Colonic mucosa (tissue), 4 donors: ENCODE data around the gene PRRT2. TPM values are rescaled to one million over a fixed set of nuclear protein-coding genes. Genes with fewer than 3 reads are reported as not detected.

Experiments
- DNase-seq: peaks from one replicate; pipeline ENCODE4 v3.0.0-alpha.2; 2020
- H3K27ac ChIP-seq: fragments of 200-600 bp; one replicate; pipeline ENCODE4 v1.8.0; 2021
- H3K27me3 ChIP-seq: fragments of 200-600 bp; one replicate; pipeline ENCODE4 v1.8.0; 2021
- H3K36me3 ChIP-seq: fragments of 200-600 bp; one replicate; pipeline ENCODE4 v1.8.0; 2021
- H3K4me1 ChIP-seq: fragments of 200-600 bp; one replicate; pipeline ENCODE4 v1.8.0; 2021; ENCODE audit warnings: mild to moderate bottlenecking
- H3K4me3 ChIP-seq: fragments of 200-600 bp; one replicate; pipeline ENCODE4 v1.8.0; 2021
- H3K9ac ChIP-seq, 2 donors: one replicate each; pipeline ENCODE4 v1.7.0; 2013; ENCODE audit warnings: control low read depth in 2 of 2, low read depth in 2 of 2, low read length in 2 of 2
- H3K9me3 ChIP-seq: fragments of 200-600 bp; one replicate; pipeline ENCODE4 v1.8.0; 2021
- intact Hi-C: fragments of 100-400 bp; cut with DNase I; formaldehyde crosslinking; loops from one replicate; pipeline ENCODE4 v1.14.1; 2022
- total RNA-seq, 2 donors: library from RNA; stranded (reverse); fragmentation: NEBNext Ultra II Directional in 1 of 2; extraction: Animal tissue kit (Norgen Biotek cat#: 25700) in 1 of 2; gene quantifications; one replicate each; pipeline ENCODE4 v1.2.1, GENCODE V29; 2021
- TF ChIP-seq, protein P1 (sequence below): fragments of 200-600 bp; IDR thresholded peaks from one replicate; pipeline ENCODE4 v1.8.0; 2022; ENCODE audit warnings: antibody characterized with exemption, mild to moderate bottlenecking
- donor health status: healthy.
- donor health status: DM: no; HTN: no; CAD: no.
- donor health status: DM: no; HTN: no; CAD: no.

Gene PRRT2
- total RNA-seq, 2 donors from 2014 or later = 1.4 to 1.7 TPM

DNA sequence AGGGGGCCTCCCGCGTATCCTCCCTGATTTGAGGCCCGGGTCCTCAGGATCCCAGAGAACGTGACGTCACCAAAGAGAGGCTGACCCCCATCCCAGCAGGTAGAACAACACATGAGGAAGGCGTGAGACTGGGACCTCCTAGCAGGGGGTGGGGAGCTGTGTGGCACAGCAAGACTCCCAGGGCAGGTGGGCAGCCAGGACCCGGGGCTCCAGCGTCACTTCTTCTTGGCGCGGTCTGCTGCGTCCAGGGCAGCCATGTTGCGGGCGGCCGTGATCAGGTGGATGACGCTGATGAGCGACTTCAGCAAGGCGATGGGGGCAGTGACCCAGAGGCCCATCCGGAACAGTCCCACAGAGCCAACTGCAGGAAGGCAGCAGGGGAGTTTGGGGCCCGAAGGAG is 47.0 kb downstream of the PRRT2 start:
- DNase-seq = no peak

DNA sequence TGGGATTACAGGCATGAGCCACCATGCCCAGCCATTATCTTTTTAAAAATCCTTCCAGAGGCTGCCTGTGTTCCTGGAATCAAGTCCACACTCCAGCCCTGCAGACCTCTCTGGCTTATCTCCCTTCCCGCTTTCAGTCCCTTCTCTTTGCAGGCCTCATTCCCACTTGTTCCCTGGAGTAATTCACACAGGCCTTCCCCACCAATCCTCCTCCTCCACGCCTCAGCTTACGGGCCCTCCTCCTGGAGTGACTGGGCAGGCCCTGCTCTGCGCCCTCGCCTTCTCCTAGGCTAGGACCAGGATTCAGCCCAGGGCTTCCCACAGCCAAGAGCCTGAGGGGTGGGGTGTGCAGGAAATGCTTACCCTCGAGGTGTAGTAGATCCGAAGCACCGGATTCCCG is 48.2 kb downstream of the PRRT2 start:
- no peaks in the 10 kb centered on the region for H3K9me3 ChIP-seq
- intact Hi-C loops = loop anchor here (5.0 kb wide), 2 partner anchors 147 to 162 kb away; partner anchors contain the start of gene C16orf92
- no peak overlapping the region for H3K9ac ChIP-seq
- TF ChIP-seq, protein P1, sequence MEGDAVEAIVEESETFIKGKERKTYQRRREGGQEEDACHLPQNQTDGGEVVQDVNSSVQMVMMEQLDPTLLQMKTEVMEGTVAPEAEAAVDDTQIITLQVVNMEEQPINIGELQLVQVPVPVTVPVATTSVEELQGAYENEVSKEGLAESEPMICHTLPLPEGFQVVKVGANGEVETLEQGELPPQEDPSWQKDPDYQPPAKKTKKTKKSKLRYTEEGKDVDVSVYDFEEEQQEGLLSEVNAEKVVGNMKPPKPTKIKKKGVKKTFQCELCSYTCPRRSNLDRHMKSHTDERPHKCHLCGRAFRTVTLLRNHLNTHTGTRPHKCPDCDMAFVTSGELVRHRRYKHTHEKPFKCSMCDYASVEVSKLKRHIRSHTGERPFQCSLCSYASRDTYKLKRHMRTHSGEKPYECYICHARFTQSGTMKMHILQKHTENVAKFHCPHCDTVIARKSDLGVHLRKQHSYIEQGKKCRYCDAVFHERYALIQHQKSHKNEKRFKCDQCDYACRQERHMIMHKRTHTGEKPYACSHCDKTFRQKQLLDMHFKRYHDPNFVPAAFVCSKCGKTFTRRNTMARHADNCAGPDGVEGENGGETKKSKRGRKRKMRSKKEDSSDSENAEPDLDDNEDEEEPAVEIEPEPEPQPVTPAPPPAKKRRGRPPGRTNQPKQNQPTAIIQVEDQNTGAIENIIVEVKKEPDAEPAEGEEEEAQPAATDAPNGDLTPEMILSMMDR = no peak
- H3K36me3 ChIP-seq = no peaks in the 10 kb centered on the region
- H3K27ac ChIP-seq = no peak overlapping the region
- DNase-seq = no peak
- peaks cover 8% of the 10 kb centered on the region for H3K4me1 ChIP-seq
- no peaks in the 10 kb centered on the region for H3K27me3 ChIP-seq
- H3K4me3 ChIP-seq = no peak overlapping the region

More for the DNA sequence above, 47.0 kb downstream of the PRRT2 start:
- intact Hi-C loops = loop anchor here (10.0 kb wide), 1 partner anchor 164 kb away; no protein-coding TSS in a partner anchor
- H3K36me3 ChIP-seq = no peaks in the 10 kb centered on the region
- H3K4me1 ChIP-seq = peaks cover 8% of the 10 kb centered on the region
- no peaks in the 10 kb centered on the region for H3K27me3 ChIP-seq
- H3K9me3 ChIP-seq = no peaks in the 10 kb centered on the region
- no peak overlapping the region for H3K4me3 ChIP-seq
- TF ChIP-seq, protein P1 = no peak
- no peak overlapping the region for H3K27ac ChIP-seq
- H3K9ac ChIP-seq = no peak overlapping the region

DNA sequence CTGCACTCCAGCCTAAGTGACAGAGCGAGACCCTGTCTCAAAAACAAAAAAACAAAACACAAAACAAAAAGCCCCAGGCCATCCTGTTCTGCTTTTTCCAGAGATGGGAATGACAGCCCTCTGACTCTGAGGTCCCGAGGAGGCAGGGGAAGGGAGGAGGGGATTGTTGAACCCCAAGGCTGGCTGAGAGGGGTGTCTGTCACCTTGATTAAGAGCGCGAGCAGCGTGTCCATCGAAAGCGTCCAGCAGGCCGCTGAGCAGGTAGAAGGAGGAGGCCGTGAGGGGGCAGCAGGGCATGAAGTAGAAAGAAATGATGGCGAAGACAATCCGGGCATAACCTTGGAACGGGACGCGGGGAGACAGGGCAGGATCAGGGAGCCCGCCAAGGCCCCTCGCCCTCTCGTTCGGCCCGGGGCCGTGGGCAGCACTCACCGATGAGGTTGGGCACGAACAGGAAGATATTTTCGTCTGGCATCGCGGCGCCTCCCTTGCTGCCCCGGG is 50.4 kb downstream of the PRRT2 start:
- peak overlapping the region; percentile 84 to 86 for H3K9ac ChIP-seq
- DNase-seq = peak; percentile 39
- no peaks in the 10 kb centered on the region for H3K9me3 ChIP-seq
- no peaks in the 10 kb centered on the region for H3K36me3 ChIP-seq
- H3K27ac ChIP-seq = peak overlapping the region; percentile 86
- no peaks in the 10 kb centered on the region for H3K27me3 ChIP-seq
- H3K4me1 ChIP-seq = peaks cover 8% of the 10 kb centered on the region
- intact Hi-C loops = loop anchor here (5.0 kb wide), 2 partner anchors 145 to 160 kb away; partner anchors contain the start of gene C16orf92
- TF ChIP-seq, protein P1 = no peak
- peak overlapping the region; percentile 89 for H3K4me3 ChIP-seq

DNA sequence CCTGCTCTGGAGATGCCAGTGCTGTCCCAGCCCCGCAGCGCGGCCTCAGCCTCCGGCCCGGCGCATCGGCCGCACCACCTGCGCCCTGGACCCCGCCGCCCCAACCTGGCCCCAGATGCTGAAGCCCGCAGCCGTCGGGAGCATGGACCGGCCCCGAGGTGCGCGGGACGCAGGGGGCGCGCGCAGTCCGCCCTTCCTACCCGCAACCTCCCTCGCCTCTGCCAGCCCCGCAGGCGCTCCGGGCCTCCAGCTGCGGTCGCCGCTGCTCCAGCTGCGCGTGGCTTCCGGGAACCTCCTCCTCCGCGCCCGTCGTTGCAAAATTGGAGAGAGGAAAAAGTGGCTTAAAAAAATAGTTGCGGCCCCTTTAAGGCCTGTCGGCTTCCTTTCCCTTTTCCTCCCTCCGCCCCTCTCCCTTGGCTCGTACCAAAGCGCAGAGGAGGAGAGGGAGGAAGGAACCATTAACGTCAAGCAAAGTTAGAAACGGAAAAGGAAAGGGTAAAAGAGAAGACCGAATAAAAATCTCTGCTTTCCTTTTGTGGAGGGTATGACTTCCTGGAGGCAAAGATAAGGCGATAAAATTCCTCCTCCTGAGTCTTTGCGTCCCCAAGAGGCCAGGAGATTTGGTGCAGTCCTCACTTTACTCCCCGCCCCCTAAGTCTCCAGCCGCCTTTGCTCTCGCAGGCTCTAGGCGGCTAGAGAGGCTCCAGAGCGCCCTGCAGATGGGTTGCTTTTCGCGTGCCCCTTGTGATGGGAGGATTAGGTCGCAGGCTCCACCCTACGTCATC is 51.1 kb downstream of the PRRT2 start, which contains the start of gene CDIPT:
CDIPT (minus strand) TSS at position 343 of the 785 bp plus-strand sequence. CDS start 369 bp downstream, outside the sequence.
- Histone ChIP-seq H3K4me3 (peak within 1 kb of the TSS; percentile 89), H3K9ac (peak within 1 kb of the TSS; percentile 84 to 86), H3K27me3 (no peaks in the 10 kb centered on the region), H3K9me3 (no peaks in the 10 kb centered on the region), H3K4me1 (peaks cover 8% of the 10 kb centered on the region), H3K36me3 (no peaks in the 10 kb centered on the region), H3K27ac (peak within 1 kb of the TSS; percentile 86)
- TF ChIP-seq, protein P1 = peak; percentile 37
- intact Hi-C loops = loop anchor here (5.0 kb wide), 2 partner anchors 144 to 159 kb away; partner anchors contain the start of gene C16orf92
- peak; percentile 95 for DNase-seq

DNA sequence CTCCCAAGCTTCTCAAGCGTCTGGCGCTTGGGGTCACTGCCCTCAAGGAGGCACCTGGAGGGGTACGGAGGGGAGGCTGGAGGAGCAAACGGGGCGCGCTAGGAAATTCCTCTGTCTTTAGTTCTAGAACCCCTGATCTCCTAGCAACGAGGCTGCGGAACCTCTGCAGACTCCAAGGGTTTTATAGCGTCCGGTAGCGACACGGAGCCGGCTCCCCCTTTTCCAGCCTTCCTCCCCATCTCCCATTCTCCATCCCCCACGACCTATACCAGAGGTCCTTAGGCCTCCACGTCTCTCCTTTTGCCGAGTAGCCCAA is 51.6 kb downstream of the PRRT2 start:
- DNase-seq = no peak
- intact Hi-C loops = loop anchor here (5.0 kb wide), 2 partner anchors 144 to 159 kb away; partner anchors contain the start of gene C16orf92
- Histone ChIP-seq H3K4me3 (peak overlapping the region; percentile 89), H3K27me3 (no peaks in the 10 kb centered on the region), H3K27ac (peak overlapping the region; percentile 86), H3K36me3 (no peaks in the 10 kb centered on the region), H3K9ac (peak overlapping the region in 1 of 2 donors; percentile 84), H3K4me1 (peaks cover 8% of the 10 kb centered on the region), H3K9me3 (no peaks in the 10 kb centered on the region)
- TF ChIP-seq, protein P1 = no peak
